Testis (tissue), 3 donors: Measurements from ENCODE around the gene P2RX1. TPM values are rescaled to one million over a fixed set of nuclear protein-coding genes. Genes with fewer than 3 reads are reported as not detected.

Experiments used
- DNase-seq: peaks from one replicate; pipeline ENCODE4 v3.0.0-alpha.2; 2019
- H3K27ac ChIP-seq, 2 donors: fragments of 200-600 bp; sonication (generic); one replicate each; pipeline ENCODE4 v1.5.1; 2019
- H3K27me3 ChIP-seq: fragments of 200-600 bp; sonication (generic); one replicate; pipeline ENCODE4 v1.5.1; 2019
- H3K36me3 ChIP-seq: fragments of 200-600 bp; sonication (generic); one replicate; pipeline ENCODE4 v1.5.1; 2017; ENCODE audit warnings: low read depth; ENCODE audit errors: missing control alignments
- H3K4me1 ChIP-seq: fragments of 200-600 bp; sonication (generic); one replicate; pipeline ENCODE4 v1.5.1; 2019
- H3K4me3 ChIP-seq, 2 donors: fragments of 200-600 bp; sonication (generic); one replicate each; pipeline ENCODE4 v1.5.1; 2017 to 2019
- H3K9me3 ChIP-seq: fragments of 200-600 bp; sonication (generic); one replicate; pipeline ENCODE4 v1.5.1; 2017
- POLR2A ChIP-seq: fragments of 450-650 bp; IDR thresholded peaks from one replicate; pipeline ENCODE4 v1.6.1; 2017; ENCODE audit warnings: antibody characterized with exemption, mild to moderate bottlenecking, moderate library complexity
- WGBS, 2 donors: methylation state at CpG; one replicate each; pipeline ENCODE4 v1.1.5; 2018; 5-methylcytosine and 5-hydroxymethylcytosine counted together
- intact Hi-C: fragments of 100-400 bp; cut with DNase I; formaldehyde crosslinking; loops from one replicate; pipeline ENCODE4 v1.15.1; 2023; ENCODE audit warnings: low total_unique reads
- polyA plus RNA-seq: library from polyadenylated mRNA; stranded (reverse); fragments of 350-450 nt; fragmentation: Illumina TruSeq; extraction: RNeasy Lipid Tissue Mini Kit (QIAGEN cat#74804); gene quantifications from one replicate; pipeline ENCODE4 v1.2.3, GENCODE V29; 2014; ENCODE audit warnings: low read depth, low replicate concordance; ENCODE audit not compliant: insufficient read depth
- total RNA-seq, 2 donors: library from RNA; depleted of rRNA; stranded (reverse); fragments of >200 nt; gene quantifications; one replicate each; pipeline ENCODE4 v1.2.3, GENCODE V29; 2016
- TF ChIP-seq, protein P1 (sequence below), 3 experiments: fragments of 450-650 bp in 2 of 3; fragments of 200-600 bp in 1 of 3; sonication (generic) in 1 of 3; IDR thresholded peaks; one replicate each; pipeline ENCODE4 v1.5.1; 2016 to 2019; ENCODE audit warnings: antibody characterized with exemption in 3 of 3, mild to moderate bottlenecking in 2 of 3, moderate library complexity in 1 of 3

P2RX1 gene
- total and polyA plus RNA-seq, 3 donors from 2014 or later: 2.5 to 15.2 (median 5.0) TPM

DNA sequence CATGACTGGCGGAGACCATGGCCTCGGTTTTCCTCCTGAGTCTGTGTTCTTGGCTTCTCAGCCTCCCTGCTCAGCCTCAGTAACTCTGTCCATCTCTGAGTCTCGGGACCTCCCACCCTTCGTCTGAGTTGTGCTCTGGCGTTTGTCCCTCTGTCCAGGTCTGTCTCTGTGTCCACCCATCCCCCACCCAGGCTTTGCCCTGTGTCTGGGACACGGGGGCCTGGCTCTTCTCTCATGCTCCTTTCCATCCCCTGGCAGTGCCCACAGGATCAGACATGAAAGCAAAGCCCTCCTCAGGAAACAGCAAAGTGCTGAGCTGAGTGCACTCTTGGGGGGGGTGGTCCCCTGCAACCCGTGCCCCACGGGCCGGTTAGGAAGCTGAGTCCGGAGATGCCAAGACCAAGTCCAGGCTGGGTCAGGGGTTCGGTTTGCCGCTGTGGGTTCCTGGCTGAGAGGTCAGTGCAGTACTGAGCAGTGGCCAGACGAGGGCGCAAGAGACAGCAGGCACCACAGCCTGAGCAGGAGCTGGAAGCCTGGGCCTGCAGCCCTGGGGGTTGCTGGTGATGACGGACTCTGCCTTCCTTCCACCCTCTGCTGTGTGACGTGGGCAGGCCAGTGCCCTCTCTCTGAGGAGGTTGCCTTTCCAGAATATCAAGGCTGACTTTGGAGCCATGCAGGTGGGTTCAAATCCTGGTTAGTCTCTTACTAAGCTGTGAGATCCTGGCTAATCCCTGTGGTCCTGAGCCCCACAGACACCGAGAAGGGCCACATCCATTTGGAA lies 2.5 kb downstream of the P2RX1 start:
- H3K27me3 ChIP-seq: no peaks in the 10 kb centered on the region
- intact Hi-C loops: no loop called here
- H3K27ac ChIP-seq: no peak overlapping the region
- peaks cover 27% of the 10 kb centered on the region for H3K4me1 ChIP-seq
- TF ChIP-seq, protein P1, sequence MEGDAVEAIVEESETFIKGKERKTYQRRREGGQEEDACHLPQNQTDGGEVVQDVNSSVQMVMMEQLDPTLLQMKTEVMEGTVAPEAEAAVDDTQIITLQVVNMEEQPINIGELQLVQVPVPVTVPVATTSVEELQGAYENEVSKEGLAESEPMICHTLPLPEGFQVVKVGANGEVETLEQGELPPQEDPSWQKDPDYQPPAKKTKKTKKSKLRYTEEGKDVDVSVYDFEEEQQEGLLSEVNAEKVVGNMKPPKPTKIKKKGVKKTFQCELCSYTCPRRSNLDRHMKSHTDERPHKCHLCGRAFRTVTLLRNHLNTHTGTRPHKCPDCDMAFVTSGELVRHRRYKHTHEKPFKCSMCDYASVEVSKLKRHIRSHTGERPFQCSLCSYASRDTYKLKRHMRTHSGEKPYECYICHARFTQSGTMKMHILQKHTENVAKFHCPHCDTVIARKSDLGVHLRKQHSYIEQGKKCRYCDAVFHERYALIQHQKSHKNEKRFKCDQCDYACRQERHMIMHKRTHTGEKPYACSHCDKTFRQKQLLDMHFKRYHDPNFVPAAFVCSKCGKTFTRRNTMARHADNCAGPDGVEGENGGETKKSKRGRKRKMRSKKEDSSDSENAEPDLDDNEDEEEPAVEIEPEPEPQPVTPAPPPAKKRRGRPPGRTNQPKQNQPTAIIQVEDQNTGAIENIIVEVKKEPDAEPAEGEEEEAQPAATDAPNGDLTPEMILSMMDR (IDR thresholded peaks at IDR 0.05): peak; percentile 85 to 94 (median 91)
- no peak for TF ChIP-seq POLR2A
- H3K9me3 ChIP-seq: no peaks in the 10 kb centered on the region
- 38 to 61% methylated on average over 6 to 17 of the region's 17 CpGs for WGBS, 2 donors
- H3K36me3 ChIP-seq: no peaks in the 10 kb centered on the region
- peak; percentile 89 for DNase-seq
- no peak overlapping the region for H3K4me3 ChIP-seq

DNA sequence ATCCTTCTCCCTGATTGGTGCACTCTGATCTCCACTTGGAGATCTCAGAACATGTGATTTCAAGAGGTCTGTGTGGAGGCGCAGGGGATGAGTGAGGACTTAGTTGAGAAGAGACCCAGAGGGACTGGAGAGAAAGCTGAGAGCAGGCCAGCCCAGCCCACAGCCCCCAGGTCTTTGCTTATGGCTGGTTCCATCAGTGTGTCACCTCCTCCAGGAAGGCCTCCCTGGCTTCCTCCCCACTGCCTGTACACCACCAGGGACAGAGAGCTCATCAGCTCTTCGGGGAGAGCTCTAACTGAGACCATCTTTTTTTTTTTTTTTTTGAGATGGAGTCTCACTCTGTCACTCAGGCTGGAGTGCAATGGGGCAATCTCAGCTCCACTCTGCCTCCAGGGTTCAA lies 3.4 kb downstream of the P2RX1 start:
- DNase-seq: no peak
- Histone ChIP-seq H3K4me3 (no peak overlapping the region), H3K27ac (no peak overlapping the region), H3K9me3 (no peaks in the 10 kb centered on the region), H3K4me1 (peaks cover 22% of the 10 kb centered on the region), H3K36me3 (no peaks in the 10 kb centered on the region), H3K27me3 (no peaks in the 10 kb centered on the region)
- TF ChIP-seq POLR2A: no peak
- TF ChIP-seq, protein P1 (IDR thresholded peaks at IDR 0.05): no peak
- 95 to 97% methylated on average over 2 of the region's 2 CpGs for WGBS, 2 donors
- intact Hi-C loops: no loop called here

DNA sequence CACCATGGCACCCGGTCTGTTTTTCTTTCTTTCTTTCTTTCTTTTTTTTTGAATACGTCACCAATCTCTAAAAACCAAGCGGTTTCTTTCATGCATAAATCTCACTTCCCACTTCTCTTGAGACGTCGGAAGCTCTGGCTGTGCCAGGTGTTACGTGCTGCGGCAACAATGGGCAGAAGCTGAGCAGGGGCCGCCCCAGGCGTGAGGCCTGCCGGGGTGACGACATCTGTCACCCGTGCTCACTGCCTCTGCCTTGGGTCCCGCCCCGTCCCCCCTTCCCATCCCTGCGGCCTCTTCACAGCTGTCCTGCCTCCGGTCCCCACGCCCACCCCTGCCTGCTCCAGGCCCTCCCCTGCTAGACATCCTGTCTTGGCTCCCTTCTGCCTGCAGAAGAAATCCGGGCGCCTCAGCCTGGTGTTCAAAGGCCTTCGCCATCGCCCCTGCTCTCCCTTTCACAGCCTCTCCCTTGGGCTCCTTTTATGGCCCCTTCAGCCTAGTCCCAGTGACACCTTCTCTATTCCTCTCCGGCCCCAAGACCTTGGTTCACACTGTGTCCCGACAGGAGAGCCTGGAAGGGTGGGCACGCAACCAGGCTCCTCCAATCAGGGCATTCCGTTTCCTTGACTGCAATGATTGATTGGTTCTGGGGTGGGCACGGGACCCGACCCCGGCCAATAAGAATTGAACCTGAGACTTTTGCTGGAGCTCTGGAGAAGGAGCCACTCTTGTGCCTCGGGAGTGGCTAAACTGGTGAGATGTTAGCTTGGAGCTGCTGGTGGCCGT lies 4.8 kb downstream of the P2RX1 start:
- H3K36me3 ChIP-seq: no peaks in the 10 kb centered on the region
- H3K27me3 ChIP-seq: no peaks in the 10 kb centered on the region
- 61 to 64% methylated on average over 30 of the region's 30 CpGs for WGBS, 2 donors
- DNase-seq: no peak
- H3K4me1 ChIP-seq: peaks cover 9% of the 10 kb centered on the region
- no peak for TF ChIP-seq POLR2A
- TF ChIP-seq, protein P1 (IDR thresholded peaks at IDR 0.05): no peak
- intact Hi-C loops: no loop called here
- no peaks in the 10 kb centered on the region for H3K9me3 ChIP-seq
- H3K27ac ChIP-seq: no peak overlapping the region
- peak overlapping the region in 1 of 2 donors; percentile 10 for H3K4me3 ChIP-seq

DNA sequence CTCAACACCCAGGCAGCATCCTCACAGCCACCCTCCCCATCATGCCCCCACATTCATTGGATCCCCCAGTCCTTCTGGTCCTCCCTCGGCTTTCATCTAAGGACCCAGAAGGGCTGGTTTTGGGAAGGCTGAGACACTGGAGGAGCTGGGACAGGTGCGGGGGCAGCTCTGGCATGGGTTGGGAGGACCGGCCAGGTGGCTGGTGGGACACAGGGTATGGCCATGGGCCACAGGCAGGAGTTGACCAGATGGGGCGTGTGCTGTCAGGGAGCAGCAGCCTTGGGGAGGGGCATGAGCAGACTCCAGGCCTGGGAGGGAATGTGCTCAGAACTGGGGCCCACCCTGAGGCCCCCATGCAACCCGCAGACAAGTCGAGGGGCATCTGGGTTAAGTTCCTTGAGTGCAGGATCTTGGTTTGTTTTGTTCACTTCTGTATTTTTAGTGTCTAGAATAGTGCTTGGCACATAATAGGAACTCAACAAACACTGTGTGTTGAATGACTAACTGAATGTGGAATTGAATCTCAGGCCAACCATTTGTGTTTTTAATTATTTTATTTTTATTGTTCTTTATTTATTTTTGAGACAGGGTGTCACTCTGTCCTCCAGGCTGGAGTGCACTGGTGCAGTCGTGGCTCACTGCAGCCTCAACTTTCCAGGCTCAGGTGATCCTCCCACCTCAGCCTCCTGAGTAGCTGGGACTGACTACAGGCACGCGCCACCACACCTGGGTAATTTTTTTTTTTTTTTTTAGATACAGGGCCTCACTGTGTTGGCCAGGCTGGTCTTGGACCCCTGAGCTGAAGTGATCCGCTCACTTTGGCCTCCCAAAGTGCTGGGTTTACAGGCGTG lies 5.6 kb downstream of the P2RX1 start:
- Histone ChIP-seq H3K9me3 (no peaks in the 10 kb centered on the region), H3K4me1 (peaks cover 4% of the 10 kb centered on the region), H3K27ac (no peak overlapping the region), H3K36me3 (no peaks in the 10 kb centered on the region), H3K4me3 (no peak overlapping the region), H3K27me3 (no peaks in the 10 kb centered on the region)
- intact Hi-C loops: no loop called here
- DNase-seq: no peak
- TF ChIP-seq POLR2A: no peak
- TF ChIP-seq, protein P1 (IDR thresholded peaks at IDR 0.05): no peak
- 86 to 90% methylated on average over 11 of the region's 11 CpGs for WGBS, 2 donors
